Ovary (tissue), 3 donors: ENCODE data around the gene APBB2.

ENCODE experiments used
- EP300 ChIP-seq: sonication (generic); formaldehyde crosslinking; IDR thresholded peaks from one replicate; pipeline ENCODE4 v1.6.1; 2017; ENCODE audit warnings: antibody characterized with exemption
- POLR2A ChIP-seq: fragments of 450-650 bp; IDR thresholded peaks from one replicate; pipeline ENCODE4 v1.6.1; 2017; ENCODE audit warnings: antibody characterized with exemption, mild to moderate bottlenecking, moderate library complexity
- TF ChIP-seq, protein P1 (sequence below), 3 donors: fragments of 450-650 bp in 2 of 3; fragments of 200-600 bp in 1 of 3; IDR thresholded peaks; one replicate each; pipeline versions ENCODE4 v1.5.1 to v1.8.0; 2016 to 2022; ENCODE audit warnings: antibody characterized with exemption in 3 of 3, mild to moderate bottlenecking in 1 of 3
- donor health status: DM: no; HTN: no; CAD: no.

DNA sequence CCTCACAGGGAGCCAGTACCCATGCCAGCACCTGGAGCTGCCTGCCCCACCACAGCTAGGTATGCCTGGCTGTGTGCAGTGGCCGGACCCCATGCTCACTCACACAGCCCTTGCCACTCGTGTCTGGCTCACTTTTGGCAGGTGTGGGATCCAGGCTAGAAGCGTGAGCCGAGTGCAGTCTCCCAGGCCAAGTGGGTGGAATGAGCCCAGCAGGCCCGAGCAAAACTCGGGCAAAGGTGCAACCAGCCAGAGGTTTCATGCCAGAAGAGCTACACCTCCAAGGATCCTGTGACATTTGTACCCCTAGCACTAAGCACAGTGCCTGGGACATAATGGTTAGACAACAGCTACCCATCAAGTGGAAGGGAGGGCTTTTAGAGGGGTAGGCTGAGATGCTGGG is 246.8 kb downstream of the APBB2 start:
- TF ChIP-seq POLR2A = no peak
- TF ChIP-seq, protein P1, sequence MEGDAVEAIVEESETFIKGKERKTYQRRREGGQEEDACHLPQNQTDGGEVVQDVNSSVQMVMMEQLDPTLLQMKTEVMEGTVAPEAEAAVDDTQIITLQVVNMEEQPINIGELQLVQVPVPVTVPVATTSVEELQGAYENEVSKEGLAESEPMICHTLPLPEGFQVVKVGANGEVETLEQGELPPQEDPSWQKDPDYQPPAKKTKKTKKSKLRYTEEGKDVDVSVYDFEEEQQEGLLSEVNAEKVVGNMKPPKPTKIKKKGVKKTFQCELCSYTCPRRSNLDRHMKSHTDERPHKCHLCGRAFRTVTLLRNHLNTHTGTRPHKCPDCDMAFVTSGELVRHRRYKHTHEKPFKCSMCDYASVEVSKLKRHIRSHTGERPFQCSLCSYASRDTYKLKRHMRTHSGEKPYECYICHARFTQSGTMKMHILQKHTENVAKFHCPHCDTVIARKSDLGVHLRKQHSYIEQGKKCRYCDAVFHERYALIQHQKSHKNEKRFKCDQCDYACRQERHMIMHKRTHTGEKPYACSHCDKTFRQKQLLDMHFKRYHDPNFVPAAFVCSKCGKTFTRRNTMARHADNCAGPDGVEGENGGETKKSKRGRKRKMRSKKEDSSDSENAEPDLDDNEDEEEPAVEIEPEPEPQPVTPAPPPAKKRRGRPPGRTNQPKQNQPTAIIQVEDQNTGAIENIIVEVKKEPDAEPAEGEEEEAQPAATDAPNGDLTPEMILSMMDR (IDR thresholded peaks at IDR 0.05) = no peak
- no peak for TF ChIP-seq EP300
